ENCODE data around the gene TBC1D16. TPM values are rescaled to one million over a fixed set of nuclear protein-coding genes. Genes with fewer than 3 reads are reported as not detected.

The TBC1D16 gene
- total RNA-seq, 3 donors from 2014 or later (not counting 1 experiment from before 2014, with no cell fraction given), result 0.49 to 1.00 (median 0.65) TPM

DNA sequence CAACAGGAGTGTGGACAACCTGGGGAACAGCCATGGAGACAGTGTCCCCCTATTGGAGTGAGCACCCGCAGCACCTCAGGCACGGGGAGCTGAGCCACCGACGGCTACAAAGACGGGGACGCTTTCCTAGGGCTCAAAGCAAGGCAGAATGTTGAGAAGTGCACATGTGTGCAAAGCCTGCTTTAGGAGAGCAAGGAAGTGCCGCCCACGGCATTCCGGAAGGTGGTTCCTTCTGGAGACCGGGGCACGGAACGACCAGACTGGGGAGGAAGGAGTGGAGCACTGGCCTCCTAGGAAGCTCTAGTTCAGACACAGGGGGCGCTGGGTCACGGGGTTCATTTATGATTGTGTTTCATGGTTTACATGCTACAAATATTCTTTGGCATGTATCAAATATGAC, 52.2 kb downstream of the TBC1D16 start:
- H3K4me3 Mint-ChIP-seq, result no peak overlapping the region
- Histone ChIP-seq H3K4me1 (ENCODE audit: control insufficient read depth, insufficient read depth, low read length) (no peaks in the 10 kb centered on the region), H3K4me3 (ENCODE audit: low read length) (no peak overlapping the region), H3K9me3 (ENCODE audit: control insufficient read depth, insufficient read depth, low read length) (no peaks in the 10 kb centered on the region), H3K27ac (ENCODE audit: low read length) (no peak overlapping the region), H3K36me3 (ENCODE audit: control insufficient read depth, insufficient read depth, low read length) (no peaks in the 10 kb centered on the region), H3K27me3 (ENCODE audit: control insufficient read depth, insufficient read depth, low read length) (no peaks in the 10 kb centered on the region)
- H3K27ac Mint-ChIP-seq, result no peak overlapping the region
- DNase-seq (no peak), ATAC-seq (no peak)
- peaks cover 3 to 4% of the 10 kb centered on the region in 2 donors for H3K27me3 Mint-ChIP-seq (ENCODE audit: low read depth in 2 of 2)
- 93% methylated on average over 14 of the region's 14 CpGs for WGBS (ENCODE audit: insufficient coverage)
- H3K4me1 Mint-ChIP-seq, result no peaks in the 10 kb centered on the region
- intact Hi-C loops (cut with micrococcal nuclease), result no loop called here
- H3K9me3 Mint-ChIP-seq, result no peaks in the 10 kb centered on the region
- H3K36me3 Mint-ChIP-seq, result no peaks in the 10 kb centered on the region
- TF ChIP-seq, protein P1, sequence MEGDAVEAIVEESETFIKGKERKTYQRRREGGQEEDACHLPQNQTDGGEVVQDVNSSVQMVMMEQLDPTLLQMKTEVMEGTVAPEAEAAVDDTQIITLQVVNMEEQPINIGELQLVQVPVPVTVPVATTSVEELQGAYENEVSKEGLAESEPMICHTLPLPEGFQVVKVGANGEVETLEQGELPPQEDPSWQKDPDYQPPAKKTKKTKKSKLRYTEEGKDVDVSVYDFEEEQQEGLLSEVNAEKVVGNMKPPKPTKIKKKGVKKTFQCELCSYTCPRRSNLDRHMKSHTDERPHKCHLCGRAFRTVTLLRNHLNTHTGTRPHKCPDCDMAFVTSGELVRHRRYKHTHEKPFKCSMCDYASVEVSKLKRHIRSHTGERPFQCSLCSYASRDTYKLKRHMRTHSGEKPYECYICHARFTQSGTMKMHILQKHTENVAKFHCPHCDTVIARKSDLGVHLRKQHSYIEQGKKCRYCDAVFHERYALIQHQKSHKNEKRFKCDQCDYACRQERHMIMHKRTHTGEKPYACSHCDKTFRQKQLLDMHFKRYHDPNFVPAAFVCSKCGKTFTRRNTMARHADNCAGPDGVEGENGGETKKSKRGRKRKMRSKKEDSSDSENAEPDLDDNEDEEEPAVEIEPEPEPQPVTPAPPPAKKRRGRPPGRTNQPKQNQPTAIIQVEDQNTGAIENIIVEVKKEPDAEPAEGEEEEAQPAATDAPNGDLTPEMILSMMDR (IDR thresholded peaks at IDR 0.05), result no peak

DNA sequence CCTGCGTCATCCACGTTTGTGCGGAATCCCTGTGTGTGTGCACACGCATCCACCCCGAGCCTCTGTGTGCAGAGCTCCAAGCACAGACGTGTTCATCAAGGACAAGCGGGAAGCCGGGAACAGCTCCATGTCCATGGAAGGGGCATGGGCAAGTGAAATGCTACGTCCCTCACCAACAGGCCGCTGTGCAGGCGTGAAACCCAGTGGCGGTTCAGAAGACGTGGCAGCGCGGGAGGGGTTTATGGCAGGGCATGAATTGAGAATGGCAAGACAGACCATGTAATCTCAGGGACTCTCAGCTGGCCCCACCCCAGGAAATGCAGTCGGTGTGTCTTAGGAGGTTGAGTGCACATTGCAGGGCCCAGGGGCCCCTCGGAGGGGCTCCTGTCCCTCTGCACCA, 52.7 kb downstream of the TBC1D16 start:
- intact Hi-C loops (cut with micrococcal nuclease), result no loop called here
- Mint-ChIP-seq H3K9me3 (no peaks in the 10 kb centered on the region), H3K27ac (no peak overlapping the region)

DNA sequence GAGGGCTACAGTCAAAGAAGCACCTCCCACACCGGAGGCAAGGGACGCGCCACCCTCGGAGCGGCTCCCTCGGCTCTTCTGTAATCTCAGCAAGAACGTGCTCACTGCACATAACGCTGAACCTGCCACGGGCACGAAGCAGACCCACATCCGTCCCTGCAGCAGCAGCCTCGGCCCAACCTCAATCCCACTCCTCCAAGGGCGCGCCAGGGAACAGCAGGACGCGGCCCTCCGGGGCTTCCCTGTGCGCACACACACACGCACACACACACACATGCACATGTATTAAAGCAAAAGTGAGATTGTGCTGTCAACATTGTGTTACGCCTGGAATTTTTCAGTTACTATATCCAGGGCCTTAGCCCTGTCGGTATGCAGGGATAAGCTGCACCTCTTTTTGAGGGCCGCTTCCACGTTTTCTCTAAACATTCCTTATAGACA, 54.0 kb downstream of the TBC1D16 start:
- intact Hi-C loops (cut with micrococcal nuclease), result no loop called here
- TF ChIP-seq, protein P1 (IDR thresholded peaks at IDR 0.05), result no peak
- H3K4me3 Mint-ChIP-seq, result no peak overlapping the region
- 95% methylated on average over 22 of the region's 23 CpGs for WGBS (ENCODE audit: insufficient coverage)
- Histone ChIP-seq H3K27ac (ENCODE audit: low read length) (no peak overlapping the region), H3K9me3 (ENCODE audit: control insufficient read depth, insufficient read depth, low read length) (no peaks in the 10 kb centered on the region), H3K4me1 (ENCODE audit: control insufficient read depth, insufficient read depth, low read length) (no peaks in the 10 kb centered on the region), H3K36me3 (ENCODE audit: control insufficient read depth, insufficient read depth, low read length) (no peaks in the 10 kb centered on the region), H3K4me3 (ENCODE audit: low read length) (no peak overlapping the region), H3K27me3 (ENCODE audit: control insufficient read depth, insufficient read depth, low read length) (no peaks in the 10 kb centered on the region)
- no peaks in the 10 kb centered on the region for H3K9me3 Mint-ChIP-seq
- ATAC-seq, result no peak
- no peaks in the 10 kb centered on the region for H3K4me1 Mint-ChIP-seq
- DNase-seq, result no peak
- no peak overlapping the region for H3K27ac Mint-ChIP-seq
- H3K36me3 Mint-ChIP-seq, result no peaks in the 10 kb centered on the region
- H3K27me3 Mint-ChIP-seq (ENCODE audit: low read depth in 2 of 2), result peaks cover 0 to 3% of the 10 kb centered on the region in 2 donors

More for the DNA sequence above, 52.7 kb downstream of the TBC1D16 start:
- Histone ChIP-seq H3K4me1 (ENCODE audit: control insufficient read depth, insufficient read depth, low read length) (no peaks in the 10 kb centered on the region), H3K36me3 (ENCODE audit: control insufficient read depth, insufficient read depth, low read length) (no peaks in the 10 kb centered on the region), H3K27me3 (ENCODE audit: control insufficient read depth, insufficient read depth, low read length) (no peaks in the 10 kb centered on the region), H3K27ac (ENCODE audit: low read length) (no peak overlapping the region), H3K9me3 (ENCODE audit: control insufficient read depth, insufficient read depth, low read length) (no peaks in the 10 kb centered on the region), H3K4me3 (ENCODE audit: low read length) (no peak overlapping the region)
- TF ChIP-seq, protein P1 (IDR thresholded peaks at IDR 0.05), result no peak
- DNase-seq (no peak), ATAC-seq (no peak)
- H3K4me3 Mint-ChIP-seq, result no peak overlapping the region
- no peaks in the 10 kb centered on the region for H3K36me3 Mint-ChIP-seq
- H3K4me1 Mint-ChIP-seq, result no peaks in the 10 kb centered on the region
- 93% methylated on average over 17 of the region's 17 CpGs for WGBS (ENCODE audit: insufficient coverage)
- peaks cover 0 to 3% of the 10 kb centered on the region in 2 donors for H3K27me3 Mint-ChIP-seq (ENCODE audit: low read depth in 2 of 2)

DNA sequence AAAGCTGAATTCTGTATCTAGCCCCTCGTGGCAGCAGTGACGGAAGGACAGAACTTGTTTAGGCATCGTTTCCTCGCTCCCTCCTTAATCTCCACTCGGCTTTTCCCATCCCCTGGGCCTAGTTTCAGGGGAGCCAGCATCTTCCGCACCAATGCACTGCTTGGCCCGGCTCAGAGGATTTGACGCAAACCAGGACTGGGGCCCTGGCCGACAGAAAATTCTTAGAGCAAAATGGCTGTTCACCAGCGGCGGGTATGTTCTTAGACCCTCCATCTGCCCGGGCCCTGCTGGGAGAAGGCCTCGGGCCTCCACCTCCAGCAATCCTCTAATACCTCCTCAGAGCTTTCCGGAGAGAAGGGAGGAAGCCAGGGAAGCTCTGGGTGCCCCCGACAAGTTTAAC, 54.6 kb downstream of the TBC1D16 start:
- Histone ChIP-seq H3K27me3 (ENCODE audit: control insufficient read depth, insufficient read depth, low read length) (no peaks in the 10 kb centered on the region), H3K4me3 (ENCODE audit: low read length) (no peak overlapping the region), H3K4me1 (ENCODE audit: control insufficient read depth, insufficient read depth, low read length) (no peaks in the 10 kb centered on the region), H3K36me3 (ENCODE audit: control insufficient read depth, insufficient read depth, low read length) (no peaks in the 10 kb centered on the region), H3K27ac (ENCODE audit: low read length) (no peak overlapping the region), H3K9me3 (ENCODE audit: control insufficient read depth, insufficient read depth, low read length) (no peaks in the 10 kb centered on the region)
- ATAC-seq, result no peak
- H3K4me1 Mint-ChIP-seq, result no peaks in the 10 kb centered on the region
- 87% methylated on average over 15 of the region's 15 CpGs for WGBS (ENCODE audit: insufficient coverage)
- intact Hi-C loops (cut with micrococcal nuclease), result no loop called here
- H3K36me3 Mint-ChIP-seq, result no peaks in the 10 kb centered on the region
- no peak overlapping the region for H3K4me3 Mint-ChIP-seq
- TF ChIP-seq, protein P1 (IDR thresholded peaks at IDR 0.05), result no peak
- peaks cover 0 to 3% of the 10 kb centered on the region in 2 donors for H3K27me3 Mint-ChIP-seq (ENCODE audit: low read depth in 2 of 2)
- DNase-seq, result no peak
- no peaks in the 10 kb centered on the region for H3K9me3 Mint-ChIP-seq
- H3K27ac Mint-ChIP-seq, result no peak overlapping the region
